PC-3 (cell line): ENCODE data around the gene DOCK8. TPM values are rescaled to one million over a fixed set of nuclear protein-coding genes. Genes with fewer than 3 reads are reported as not detected.

ENCODE experiments used
- ATAC-seq: fragments of 200-7000 bp; cut with Tn5 transposase; 2 replicates; pipeline ENCODE4 v1.9.1; 2020; ENCODE audit warnings: mild to moderate bottlenecking, moderate library complexity
- BruUV-seq: library from RNA; stranded (reverse); fragments of 400-500 nt; replicated peaks from 2 replicates; lab custom pipeline; 2021; lab: Mats Ljungman, UMichigan
- CTCF ChIA-PET: fragments of 300-600 bp; sonication (Branson Sonifier 250); formaldehyde crosslinking; loops from one replicate; lab custom pipeline; 2022; ENCODE audit warnings: antibody characterized with exemption; lab: Charles Lee
- POLR2A ChIA-PET: fragments of 300-600 bp; sonication (Branson Sonifier 250); formaldehyde crosslinking; loops from one replicate; lab custom pipeline; 2022; ENCODE audit warnings: antibody characterized with exemption; ENCODE audit not compliant: unreplicated experiment; lab: Charles Lee
- DNase-seq: peaks from one replicate; pipeline ENCODE4 v3.0.0-alpha.2; 2015
- H2AFZ ChIP-seq: fragments of 300-600 bp; sonication (generic); 2 replicates; pipeline ENCODE4 v1.6.0; 2016; ENCODE audit warnings: antibody characterized with exemption, low read length
- H3F3A ChIP-seq: fragments of 300-600 bp; sonication (generic); one replicate; pipeline ENCODE4 v1.6.0; 2017; ENCODE audit warnings: antibody characterized with exemption, low read length, control low read depth, mild to moderate bottlenecking; ENCODE audit not compliant: unreplicated experiment
- H3K27ac ChIP-seq: fragments of 300-600 bp; sonication (generic); 2 replicates; pipeline ENCODE4 v1.5.1; 2016; ENCODE audit warnings: mild to moderate bottlenecking, low read length
- H3K27me3 ChIP-seq: fragments of 300-600 bp; sonication (generic); 2 replicates; pipeline ENCODE4 v1.6.1; 2016; ENCODE audit warnings: low read length, mixed read lengths
- H3K36me3 ChIP-seq: fragments of 300-600 bp; sonication (generic); 2 replicates; pipeline ENCODE4 v1.6.1; 2016; ENCODE audit warnings: low read depth, mixed run types, low read length, mixed read lengths
- H3K4me1 ChIP-seq: fragments of 300-600 bp; sonication (generic); 2 replicates; pipeline ENCODE4 v1.5.1; 2016; ENCODE audit warnings: low read length; ENCODE audit not compliant: insufficient read depth
- H3K4me2 ChIP-seq: fragments of 300-600 bp; sonication (generic); 2 replicates; pipeline ENCODE4 v1.6.0; 2016; ENCODE audit warnings: low read length
- H3K4me3 ChIP-seq: fragments of 300-600 bp; sonication (generic); 2 replicates; pipeline ENCODE4 v1.5.1; 2016; ENCODE audit warnings: mild to moderate bottlenecking, low read length, mixed read lengths
- H3K79me2 ChIP-seq: fragments of 300-600 bp; sonication (generic); 2 replicates; pipeline ENCODE4 v1.6.1; 2017; ENCODE audit warnings: low read length, mixed read lengths
- H3K9ac ChIP-seq: fragments of 300-600 bp; sonication (generic); 2 replicates; pipeline ENCODE4 v1.6.0; 2016; ENCODE audit warnings: mild to moderate bottlenecking, low read length
- H3K9me2 ChIP-seq: fragments of 300-600 bp; sonication (generic); replicated peaks from 2 replicates; pipeline ENCODE4 v1.6.1; 2016; ENCODE audit warnings: mixed run types, low read length, mixed read lengths
- H3K9me3 ChIP-seq: fragments of 300-600 bp; sonication (generic); 2 replicates; pipeline ENCODE4 v1.6.1; 2016; ENCODE audit warnings: low read length, mixed read lengths
- H4K20me1 ChIP-seq: fragments of 300-600 bp; sonication (generic); 2 replicates; pipeline ENCODE4 v1.6.1; 2016; ENCODE audit warnings: low read length, mixed read lengths
- CTCF ChIP-seq: fragments of 300-600 bp; sonication (generic); conservative IDR thresholded peaks from 2 replicates; pipeline ENCODE4 v1.5.1; 2017; ENCODE audit warnings: antibody characterized with exemption, low read depth, mild to moderate bottlenecking, low read length
- EZH2 ChIP-seq: fragments of 300-600 bp; sonication (generic); IDR thresholded peaks from one replicate; pipeline ENCODE4 v1.6.1; 2017; ENCODE audit warnings: antibody characterized with exemption, mild to moderate bottlenecking, low read length; ENCODE audit not compliant: unreplicated experiment
- EZH2phosphoT487 ChIP-seq: fragments of 300-600 bp; sonication (generic); IDR thresholded peaks from 2 replicates; pipeline ENCODE4 v1.6.1; 2018; ENCODE audit warnings: mild to moderate bottlenecking, antibody characterized with exemption, low read length, borderline replicate concordance
- intact Hi-C: fragments of 100-400 bp; cut with micrococcal nuclease; formaldehyde crosslinking; loops from 2 replicates; pipeline ENCODE4 v1.9.0; 2023
- total RNA-seq: library from RNA; depleted of rRNA; stranded (reverse); fragments of >200 nt; gene quantifications from 2 replicates; pipeline ENCODE4 v1.2.3, GENCODE V29; 2014

Gene DOCK8
- total RNA-seq, 1 experiment from 2014 or later, result 1.9 TPM

GRCh38 chr9:396396-396795 is 181.7 kb downstream of the DOCK8 start:
- no peaks in the 10 kb centered on the region for H3K36me3 ChIP-seq
- no peak overlapping the region for H3K4me2 ChIP-seq
- ATAC-seq, result no peak
- H3K79me2 ChIP-seq, result no peaks in the 10 kb centered on the region
- no peaks in the 10 kb centered on the region for H3K9me3 ChIP-seq
- H3K9me2 ChIP-seq, result no peaks in the 10 kb centered on the region
- no peak for DNase-seq
- H4K20me1 ChIP-seq, result no peaks in the 10 kb centered on the region
- H3K27ac ChIP-seq, result no peak overlapping the region
- TF ChIP-seq EZH2phosphoT487 (no peak), CTCF (no peak)
- no peaks in the 10 kb centered on the region for H3K4me1 ChIP-seq
- no peaks in the 10 kb centered on the region for H3F3A ChIP-seq
- intact Hi-C loops, result no loop called here
- no peak overlapping the region for H2AFZ ChIP-seq
- no peak overlapping the region for H3K4me3 ChIP-seq
- POLR2A ChIA-PET, result no interaction called here
- no TSS peak for BruUV-seq
- no peaks in the 10 kb centered on the region for H3K27me3 ChIP-seq
- H3K9ac ChIP-seq, result no peak overlapping the region
- CTCF ChIA-PET, result no interaction called here

GRCh38 chr9:398085-398484 is 183.4 kb downstream of the DOCK8 start:
- no peaks in the 10 kb centered on the region for H4K20me1 ChIP-seq
- H3K79me2 ChIP-seq, result no peaks in the 10 kb centered on the region
- H3K4me2 ChIP-seq, result no peak overlapping the region
- H2AFZ ChIP-seq, result no peak overlapping the region
- H3K36me3 ChIP-seq, result no peaks in the 10 kb centered on the region
- no peaks in the 10 kb centered on the region for H3K9me2 ChIP-seq
- CTCF ChIA-PET, result no interaction called here
- no TSS peak for BruUV-seq
- H3K9ac ChIP-seq, result no peak overlapping the region
- ATAC-seq (no peak), DNase-seq (no peak)
- no peak overlapping the region for H3K4me3 ChIP-seq
- no peaks in the 10 kb centered on the region for H3F3A ChIP-seq
- no peak overlapping the region for H3K27ac ChIP-seq
- H3K9me3 ChIP-seq, result no peaks in the 10 kb centered on the region
- POLR2A ChIA-PET, result no interaction called here
- TF ChIP-seq EZH2 (no peak), CTCF (no peak), EZH2phosphoT487 (no peak)
- no peaks in the 10 kb centered on the region for H3K4me1 ChIP-seq
- H3K27me3 ChIP-seq, result no peaks in the 10 kb centered on the region
- intact Hi-C loops, result no loop called here

- no peak overlapping the region for H3K9ac ChIP-seq
- TF ChIP-seq CTCF (no peak), EZH2phosphoT487 (no peak), EZH2 (no peak)
- H3K9me3 ChIP-seq, result no peaks in the 10 kb centered on the region
- no TSS peak for BruUV-seq
- ATAC-seq, result no peak
- POLR2A ChIA-PET, result no interaction called here
- no peak for DNase-seq
- intact Hi-C loops, result no loop called here
- no peaks in the 10 kb centered on the region for H4K20me1 ChIP-seq
- no peaks in the 10 kb centered on the region for H3K79me2 ChIP-seq
- CTCF ChIA-PET, result no interaction called here
- H3K4me2 ChIP-seq, result no peak overlapping the region
- H3K27me3 ChIP-seq, result no peaks in the 10 kb centered on the region
- no peaks in the 10 kb centered on the region for H3K36me3 ChIP-seq
- H3K9me2 ChIP-seq, result no peaks in the 10 kb centered on the region
- no peak overlapping the region for H3K4me3 ChIP-seq
- H2AFZ ChIP-seq, result no peak overlapping the region
- no peaks in the 10 kb centered on the region for H3F3A ChIP-seq
- H3K4me1 ChIP-seq, result no peaks in the 10 kb centered on the region
- H3K27ac ChIP-seq, result no peak overlapping the region
These were observed 186.6 kb downstream of the DOCK8 start for GRCh38 chr9:401223-401622.
